ENCODE data around the gene DIRAS1.

DNA sequence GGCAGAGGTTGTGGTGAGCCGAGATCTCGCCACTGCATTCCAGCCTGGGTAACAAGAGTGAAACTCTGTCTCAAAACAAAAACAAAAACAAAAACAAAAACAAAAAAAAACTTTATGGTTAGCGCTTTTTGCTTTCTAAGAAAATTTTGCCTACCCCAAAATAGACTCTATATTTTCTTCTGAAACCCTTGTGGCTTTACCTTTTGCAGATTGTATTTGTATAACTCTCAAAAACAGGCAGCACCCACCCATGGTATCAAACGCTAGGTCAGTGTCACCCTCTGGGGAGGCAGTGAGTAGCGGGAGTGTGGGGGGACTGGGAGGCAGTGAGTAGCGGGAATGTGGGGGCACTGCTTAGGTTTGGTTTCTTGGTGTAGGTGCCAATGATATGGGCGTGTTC is 26.2 kb upstream of the DIRAS1 start:
- TF ChIP-seq, protein P1, sequence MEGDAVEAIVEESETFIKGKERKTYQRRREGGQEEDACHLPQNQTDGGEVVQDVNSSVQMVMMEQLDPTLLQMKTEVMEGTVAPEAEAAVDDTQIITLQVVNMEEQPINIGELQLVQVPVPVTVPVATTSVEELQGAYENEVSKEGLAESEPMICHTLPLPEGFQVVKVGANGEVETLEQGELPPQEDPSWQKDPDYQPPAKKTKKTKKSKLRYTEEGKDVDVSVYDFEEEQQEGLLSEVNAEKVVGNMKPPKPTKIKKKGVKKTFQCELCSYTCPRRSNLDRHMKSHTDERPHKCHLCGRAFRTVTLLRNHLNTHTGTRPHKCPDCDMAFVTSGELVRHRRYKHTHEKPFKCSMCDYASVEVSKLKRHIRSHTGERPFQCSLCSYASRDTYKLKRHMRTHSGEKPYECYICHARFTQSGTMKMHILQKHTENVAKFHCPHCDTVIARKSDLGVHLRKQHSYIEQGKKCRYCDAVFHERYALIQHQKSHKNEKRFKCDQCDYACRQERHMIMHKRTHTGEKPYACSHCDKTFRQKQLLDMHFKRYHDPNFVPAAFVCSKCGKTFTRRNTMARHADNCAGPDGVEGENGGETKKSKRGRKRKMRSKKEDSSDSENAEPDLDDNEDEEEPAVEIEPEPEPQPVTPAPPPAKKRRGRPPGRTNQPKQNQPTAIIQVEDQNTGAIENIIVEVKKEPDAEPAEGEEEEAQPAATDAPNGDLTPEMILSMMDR (conservative IDR thresholded peaks at IDR 0.05 in 1 of 2, IDR thresholded peaks at IDR 0.05 in 1 of 2; ENCODE audit: low read depth in 1 of 2, low read length in 2 of 2): no peak
- TF ChIP-seq EZH2 (IDR thresholded peaks at IDR 0.05; ENCODE audit: low read length, missing control alignments): no peak

All from fibroblast of lung (primary cell).